OCI-LY1 (cell line): Measurements from ENCODE around the gene SLC17A4.

Source experiments
- H2AFZ ChIP-seq: fragments of 200-600 bp; sonication (generic), shearing (Covaris generic); 2 replicates; pipeline ENCODE4 v1.6.0; 2014; ENCODE audit warnings: antibody characterized with exemption, mild to moderate bottlenecking, low read length
- H3F3A ChIP-seq: fragments of 200-600 bp; sonication (generic), shearing (Covaris generic); 2 replicates; pipeline ENCODE4 v1.6.0; 2014; ENCODE audit warnings: mild to moderate bottlenecking, antibody characterized with exemption, low read length, moderate library complexity; ENCODE audit not compliant: insufficient read depth
- H3K27ac ChIP-seq: fragments of 200-600 bp; sonication (generic); 2 replicates; pipeline ENCODE4 v1.5.1; 2014; ENCODE audit warnings: low read length, mixed run types, mild to moderate bottlenecking, low read depth; ENCODE audit not compliant: poor library complexity, severe bottlenecking
- H3K27me3 ChIP-seq: fragments of 200-600 bp; sonication (generic); 2 replicates; pipeline ENCODE4 v1.6.0; 2014; ENCODE audit warnings: antibody characterized with exemption, mild to moderate bottlenecking, low read length, moderate library complexity; ENCODE audit not compliant: insufficient read depth
- H3K36me3 ChIP-seq: fragments of 200-600 bp; sonication (generic); 2 replicates; pipeline ENCODE4 v1.6.1; 2014; ENCODE audit warnings: mild to moderate bottlenecking, antibody characterized with exemption, low read length, moderate library complexity, mixed read lengths; ENCODE audit not compliant: insufficient read depth
- H3K4me1 ChIP-seq: fragments of 200-600 bp; sonication (generic); 2 replicates; pipeline ENCODE4 v1.5.1; 2014; ENCODE audit warnings: mild to moderate bottlenecking, low read length, moderate library complexity; ENCODE audit not compliant: insufficient read depth, severe bottlenecking
- H3K4me2 ChIP-seq: fragments of 200-600 bp; sonication (generic), shearing (Covaris generic); 2 replicates; pipeline ENCODE4 v1.6.1; 2014; ENCODE audit warnings: low read length
- H3K4me3 ChIP-seq: fragments of 200-600 bp; sonication (generic); 2 replicates; pipeline ENCODE4 v1.5.1; 2014; ENCODE audit warnings: low read length, low read depth, mild to moderate bottlenecking, mixed read lengths; ENCODE audit not compliant: poor library complexity, severe bottlenecking
- H3K79me2 ChIP-seq: fragments of 200-600 bp; shearing (Covaris generic); 2 replicates; pipeline ENCODE4 v1.6.1; 2016; ENCODE audit warnings: mixed run types, low read length, mixed read lengths; ENCODE audit not compliant: insufficient read depth
- H3K9ac ChIP-seq: fragments of 200-600 bp; sonication (generic), shearing (Covaris generic); 2 replicates; pipeline ENCODE4 v1.6.1; 2014; ENCODE audit warnings: mild to moderate bottlenecking, low read length, mixed read lengths
- H3K9me2 ChIP-seq: fragments of 200-600 bp; sonication (generic), shearing (Covaris generic); 2 replicates; pipeline ENCODE4 v1.6.1; 2014; ENCODE audit warnings: low read depth, mild to moderate bottlenecking, low read length, mixed read lengths
- H3K9me3 ChIP-seq: fragments of 200-600 bp; shearing (Covaris generic); 2 replicates; pipeline ENCODE4 v1.6.1; 2014; ENCODE audit warnings: low read length, mixed read lengths
- H4K20me1 ChIP-seq: fragments of 200-600 bp; sonication (generic), shearing (Covaris generic); 2 replicates; pipeline ENCODE4 v1.6.0; 2016; ENCODE audit warnings: mild to moderate bottlenecking, low read length; ENCODE audit not compliant: insufficient read depth
- EZH2 ChIP-seq: fragments of 200-600 bp; sonication (generic), shearing (Covaris generic); IDR thresholded peaks from 2 replicates; pipeline ENCODE4 v1.8.0; 2017; ENCODE audit warnings: borderline replicate concordance, mixed run types, mild to moderate bottlenecking, antibody characterized with exemption, low read length, moderate library complexity, mixed read lengths
- TF ChIP-seq, protein P1 (sequence below): fragments of 200-600 bp; sonication (generic), shearing (Covaris generic); IDR thresholded peaks from 2 replicates; pipeline ENCODE4 v1.5.1; 2017; ENCODE audit warnings: mild to moderate bottlenecking, antibody characterized with exemption, low read length, moderate library complexity, mixed read lengths

The SLC17A4 gene

GRCh38 chr6:25749837-25750236 is 4.7 kb upstream of the SLC17A4 start:
- no peak overlapping the region for H3K4me2 ChIP-seq
- TF ChIP-seq, protein P1, sequence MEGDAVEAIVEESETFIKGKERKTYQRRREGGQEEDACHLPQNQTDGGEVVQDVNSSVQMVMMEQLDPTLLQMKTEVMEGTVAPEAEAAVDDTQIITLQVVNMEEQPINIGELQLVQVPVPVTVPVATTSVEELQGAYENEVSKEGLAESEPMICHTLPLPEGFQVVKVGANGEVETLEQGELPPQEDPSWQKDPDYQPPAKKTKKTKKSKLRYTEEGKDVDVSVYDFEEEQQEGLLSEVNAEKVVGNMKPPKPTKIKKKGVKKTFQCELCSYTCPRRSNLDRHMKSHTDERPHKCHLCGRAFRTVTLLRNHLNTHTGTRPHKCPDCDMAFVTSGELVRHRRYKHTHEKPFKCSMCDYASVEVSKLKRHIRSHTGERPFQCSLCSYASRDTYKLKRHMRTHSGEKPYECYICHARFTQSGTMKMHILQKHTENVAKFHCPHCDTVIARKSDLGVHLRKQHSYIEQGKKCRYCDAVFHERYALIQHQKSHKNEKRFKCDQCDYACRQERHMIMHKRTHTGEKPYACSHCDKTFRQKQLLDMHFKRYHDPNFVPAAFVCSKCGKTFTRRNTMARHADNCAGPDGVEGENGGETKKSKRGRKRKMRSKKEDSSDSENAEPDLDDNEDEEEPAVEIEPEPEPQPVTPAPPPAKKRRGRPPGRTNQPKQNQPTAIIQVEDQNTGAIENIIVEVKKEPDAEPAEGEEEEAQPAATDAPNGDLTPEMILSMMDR, result no peak
- TF ChIP-seq EZH2, result no peak
- H3K27ac ChIP-seq, result no peak overlapping the region
- H3K4me1 ChIP-seq, result no peaks in the 10 kb centered on the region
- H3K9me3 ChIP-seq, result no peaks in the 10 kb centered on the region
- H4K20me1 ChIP-seq, result no peaks in the 10 kb centered on the region
- H3K27me3 ChIP-seq, result no peaks in the 10 kb centered on the region
- no peak overlapping the region for H2AFZ ChIP-seq
- no peaks in the 10 kb centered on the region for H3K79me2 ChIP-seq
- H3K4me3 ChIP-seq, result no peak overlapping the region
- H3K9me2 ChIP-seq, result no peaks in the 10 kb centered on the region
- H3K9ac ChIP-seq, result no peak overlapping the region
- H3F3A ChIP-seq, result no peaks in the 10 kb centered on the region
- H3K36me3 ChIP-seq, result no peaks in the 10 kb centered on the region

GRCh38 chr6:25750906-25751305 is 3.6 kb upstream of the SLC17A4 start:
- Histone ChIP-seq H3K36me3 (no peaks in the 10 kb centered on the region), H3K4me1 (no peaks in the 10 kb centered on the region), H3K27ac (no peak overlapping the region), H3K9me3 (no peaks in the 10 kb centered on the region), H3F3A (no peaks in the 10 kb centered on the region), H3K4me3 (no peak overlapping the region), H2AFZ (no peak overlapping the region), H3K27me3 (no peaks in the 10 kb centered on the region), H4K20me1 (no peaks in the 10 kb centered on the region), H3K9me2 (no peaks in the 10 kb centered on the region), H3K4me2 (no peak overlapping the region), H3K79me2 (no peaks in the 10 kb centered on the region), H3K9ac (no peak overlapping the region)
- TF ChIP-seq, protein P1, result no peak
- no peak for TF ChIP-seq EZH2

GRCh38 chr6:25753079-25753478 is 1.5 kb upstream of the SLC17A4 start:
- no peaks in the 10 kb centered on the region for H3K79me2 ChIP-seq
- no peaks in the 10 kb centered on the region for H3K36me3 ChIP-seq
- no peak overlapping the region for H2AFZ ChIP-seq
- no peaks in the 10 kb centered on the region for H3F3A ChIP-seq
- no peaks in the 10 kb centered on the region for H3K9me2 ChIP-seq
- H3K4me2 ChIP-seq, result no peak overlapping the region
- no peaks in the 10 kb centered on the region for H4K20me1 ChIP-seq
- TF ChIP-seq, protein P1, result no peak
- TF ChIP-seq EZH2, result no peak
- no peaks in the 10 kb centered on the region for H3K4me1 ChIP-seq
- no peaks in the 10 kb centered on the region for H3K9me3 ChIP-seq
- no peaks in the 10 kb centered on the region for H3K27me3 ChIP-seq
- H3K9ac ChIP-seq, result no peak overlapping the region
- no peak overlapping the region for H3K27ac ChIP-seq
- no peak overlapping the region for H3K4me3 ChIP-seq
